ENCODE data around the gene VWA8.

The VWA8 gene

GRCh38 chr13:41614671-41615527, 346.0 kb downstream of the VWA8 start:
- no peak for DNase-seq (ENCODE audit: low read depth)

GRCh38 chr13:41613984-41614661, 346.8 kb downstream of the VWA8 start:
- no peak for DNase-seq (ENCODE audit: low read depth)

- no peak for DNase-seq (ENCODE audit: low read depth)
Observed at GRCh38 chr13:41613471-41613870, 347.4 kb downstream of the VWA8 start.

GRCh38 chr13:41611385-41611784, 349.5 kb downstream of the VWA8 start:
- no peak for DNase-seq (ENCODE audit: low read depth)

GRCh38 chr13:41610404-41610803, 350.5 kb downstream of the VWA8 start:
- DNase-seq (ENCODE audit: low read depth) = no peak

GRCh38 chr13:41609828-41610227, 351.1 kb downstream of the VWA8 start:
- DNase-seq (ENCODE audit: low read depth) = no peak

- DNase-seq (ENCODE audit: low read depth) = no peak
Observed at GRCh38 chr13:41608839-41609177, 352.1 kb downstream of the VWA8 start.

GRCh38 chr13:41608111-41608838, 352.6 kb downstream of the VWA8 start:
- no peak for DNase-seq (ENCODE audit: low read depth)

GRCh38 chr13:41606646-41607045, 354.3 kb downstream of the VWA8 start:
- no peak for DNase-seq (ENCODE audit: low read depth)

- no peak for DNase-seq (ENCODE audit: low read depth)
Observed at GRCh38 chr13:41605319-41606285, 355.3 kb downstream of the VWA8 start.

- DNase-seq (ENCODE audit: low read depth) = no peak
Observed at GRCh38 chr13:41603917-41604316, 357.0 kb downstream of the VWA8 start.

GRCh38 chr13:41601718-41602445, 359.0 kb downstream of the VWA8 start:
- no peak for DNase-seq (ENCODE audit: low read depth)

GRCh38 chr13:41599619-41600018, 361.3 kb downstream of the VWA8 start:
- DNase-seq (ENCODE audit: low read depth) = no peak

- no peak for DNase-seq (ENCODE audit: low read depth)
Observed at GRCh38 chr13:41597348-41598041, 363.4 kb downstream of the VWA8 start.

GRCh38 chr13:41596190-41596589, 364.7 kb downstream of the VWA8 start:
- no peak for DNase-seq (ENCODE audit: low read depth)

- no peak for DNase-seq (ENCODE audit: low read depth)
Observed at GRCh38 chr13:41595298-41595697, 365.6 kb downstream of the VWA8 start.

- DNase-seq (ENCODE audit: low read depth) = no peak
Observed at GRCh38 chr13:41590643-41591042, 370.3 kb downstream of the VWA8 start.

- no peak for DNase-seq (ENCODE audit: low read depth)
Observed at GRCh38 chr13:41590122-41590521, 370.8 kb downstream of the VWA8 start.

GRCh38 chr13:41589434-41589833, 371.5 kb downstream of the VWA8 start:
- no peak for DNase-seq (ENCODE audit: low read depth)

GRCh38 chr13:41588899-41589298, 372.0 kb downstream of the VWA8 start:
- no peak for DNase-seq (ENCODE audit: low read depth)
